Activated CD4-positive, alpha-beta T cell treated with anti-CD3 and anti-CD28 coated beads for 1 hour (primary cell): Measurements from ENCODE around the gene IQGAP1.
"Not testable (repeated sequence)": the region's sequence is repeated elsewhere in the genome, so short reads cannot be mapped to it uniquely, and the experiment has no call there.

ENCODE experiments used
- DNase-seq: peaks from one replicate; pipeline ENCODE4 v3.0.0-alpha.2; 2020

The IQGAP1 gene

GRCh38 chr15:90489514-90489913 lies 101.5 kb downstream of the IQGAP1 start:
- DNase-seq = no peak

DNA sequence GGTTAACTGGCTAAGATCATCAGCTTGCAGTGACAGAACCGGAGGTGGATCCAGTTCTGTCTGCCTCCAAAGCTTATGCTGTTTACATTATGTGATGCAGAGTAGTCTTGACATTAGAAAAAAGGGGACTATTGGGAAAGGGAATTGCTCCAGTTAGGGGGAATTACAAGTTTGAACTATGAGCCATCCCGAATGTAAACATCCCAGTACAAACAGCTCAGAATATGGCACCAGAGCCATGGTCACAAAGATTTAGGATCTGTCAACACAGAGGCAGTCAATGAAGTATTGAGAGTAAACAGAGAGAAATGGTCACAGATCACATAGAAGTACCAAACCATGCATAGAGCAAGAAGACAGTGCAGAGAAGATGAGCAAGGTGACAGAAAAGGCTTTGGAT lies 101.9 kb downstream of the IQGAP1 start:
- DNase-seq = no peak

- no peak for DNase-seq
Measured at GRCh38 chr15:90493647-90494046, 105.6 kb downstream of the IQGAP1 start.

DNA sequence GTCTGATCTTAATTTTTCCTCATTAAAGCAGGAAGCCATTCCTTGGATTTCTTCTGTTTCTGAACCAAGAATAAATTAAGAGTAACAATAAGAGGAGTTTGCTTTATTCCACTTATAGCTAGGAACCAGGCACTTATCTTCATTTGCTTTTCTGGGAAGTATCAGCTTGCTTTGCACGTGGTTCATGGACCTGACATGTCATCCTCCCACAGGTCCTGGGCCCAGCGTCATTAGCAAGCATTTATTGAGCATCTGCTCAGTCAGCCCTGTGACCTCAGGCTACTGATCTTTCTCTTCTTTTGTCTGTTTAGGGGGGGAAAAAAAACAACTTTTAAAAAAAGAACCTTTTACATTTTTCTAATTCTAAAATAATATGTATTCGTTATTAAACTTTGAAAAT lies 107.0 kb downstream of the IQGAP1 start:
- DNase-seq = no peak

DNA sequence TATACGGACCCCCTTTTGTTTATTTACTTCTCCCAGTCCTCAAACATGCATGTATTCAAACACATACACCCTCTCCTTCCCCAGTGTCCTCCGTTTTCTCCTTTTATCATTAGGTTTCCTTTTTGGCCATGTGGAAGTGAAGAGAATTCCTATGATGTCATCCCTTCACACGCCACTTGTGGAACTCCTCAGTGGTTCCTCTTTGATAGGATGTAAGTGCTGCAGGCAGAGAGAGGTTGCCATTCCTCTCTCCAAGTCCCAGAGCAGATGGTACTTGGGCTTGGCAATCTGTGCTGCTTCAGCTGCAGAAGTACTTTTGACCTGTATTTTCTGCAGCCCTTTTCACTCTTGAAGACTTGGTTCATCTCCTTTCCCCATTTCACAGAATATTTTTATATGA lies 108.7 kb downstream of the IQGAP1 start:
- DNase-seq = no peak

DNA sequence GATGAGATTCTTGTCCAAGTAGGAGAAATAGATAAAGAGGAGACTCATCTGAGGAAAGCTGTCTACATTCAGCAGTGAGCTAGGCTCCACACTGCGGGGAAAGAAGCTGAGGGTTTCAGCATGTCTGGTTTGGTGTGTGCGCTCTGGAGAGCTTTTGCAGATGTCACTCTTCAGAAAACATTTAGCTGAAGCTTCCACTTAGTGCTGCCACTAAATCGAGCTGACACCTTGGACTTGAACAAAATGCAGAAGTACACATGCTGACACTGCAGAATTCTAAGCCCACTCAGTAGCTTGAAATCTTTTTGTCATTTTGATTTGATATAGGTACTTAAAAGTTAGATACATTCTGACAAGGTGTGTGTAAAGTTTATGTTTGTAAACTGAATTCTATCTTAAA lies 109.3 kb downstream of the IQGAP1 start:
- no peak for DNase-seq

DNA sequence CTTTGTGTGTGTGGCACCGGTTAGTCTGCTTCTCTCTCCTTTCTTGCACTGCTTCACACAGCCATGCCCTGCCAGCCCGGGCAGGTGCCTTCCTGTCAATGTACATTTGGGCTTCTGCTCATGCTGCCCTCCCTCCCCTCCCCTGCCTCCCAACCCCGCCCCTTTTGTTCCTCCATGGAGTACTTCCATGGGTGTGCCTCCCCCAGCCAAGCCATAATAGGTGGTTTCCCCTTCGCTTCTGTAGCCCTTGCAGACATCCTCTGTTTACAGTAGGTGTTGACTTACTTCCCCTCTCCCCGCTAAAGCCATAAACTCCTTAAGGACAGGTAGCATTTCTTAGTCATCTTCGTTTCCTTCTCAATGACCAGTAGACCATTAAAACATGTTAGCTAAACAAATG lies 109.9 kb downstream of the IQGAP1 start:
- DNase-seq = no peak

- no peak for DNase-seq
Measured at GRCh38 chr15:90500171-90500570, 112.1 kb downstream of the IQGAP1 start.

GRCh38 chr15:90501898-90502297 lies 113.9 kb downstream of the IQGAP1 start:
- no peak for DNase-seq

GRCh38 chr15:90510781-90511180 lies 122.7 kb downstream of the IQGAP1 start:
- not testable (repeated sequence) for DNase-seq

DNA sequence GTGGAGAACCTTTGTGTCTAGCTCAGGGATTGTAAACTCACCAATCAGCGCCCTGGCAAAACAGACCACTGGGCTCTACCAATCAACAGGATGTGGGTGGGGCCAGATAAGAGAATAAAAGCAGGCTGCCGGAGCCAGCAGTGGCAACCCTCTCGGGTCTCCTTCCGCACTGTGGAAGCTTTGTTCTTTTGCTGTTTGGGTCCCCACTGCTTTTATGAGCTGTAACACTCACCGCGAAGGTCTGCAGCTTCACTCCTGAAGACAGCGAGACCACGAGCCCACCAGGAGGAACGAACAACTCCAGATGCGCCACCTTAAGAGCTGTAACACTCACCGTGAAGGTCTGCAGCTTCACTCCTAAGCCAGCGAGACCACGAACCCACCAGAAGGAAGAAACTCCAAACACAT lies 123.2 kb downstream of the IQGAP1 start:
- not testable (repeated sequence) for DNase-seq

DNA sequence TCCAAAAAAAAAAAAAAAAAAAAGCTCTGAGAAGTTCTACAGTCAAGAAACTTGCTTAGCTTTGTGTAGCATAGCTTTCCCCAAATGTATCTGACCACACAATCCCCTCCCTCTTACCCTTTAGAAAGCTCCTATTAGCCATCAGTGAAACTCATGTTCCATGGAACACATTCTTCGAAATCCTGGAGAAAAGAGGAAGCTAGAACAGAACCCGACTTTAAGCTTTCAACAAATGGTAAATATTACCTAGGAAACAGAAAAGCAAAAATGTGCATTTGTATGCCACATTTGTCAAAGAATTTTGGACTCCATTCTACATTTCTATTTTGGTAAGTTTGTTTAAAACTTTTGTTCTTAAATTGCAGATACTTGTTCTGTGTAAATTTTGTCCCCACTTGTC lies 124.2 kb downstream of the IQGAP1 start:
- DNase-seq = no peak

DNA sequence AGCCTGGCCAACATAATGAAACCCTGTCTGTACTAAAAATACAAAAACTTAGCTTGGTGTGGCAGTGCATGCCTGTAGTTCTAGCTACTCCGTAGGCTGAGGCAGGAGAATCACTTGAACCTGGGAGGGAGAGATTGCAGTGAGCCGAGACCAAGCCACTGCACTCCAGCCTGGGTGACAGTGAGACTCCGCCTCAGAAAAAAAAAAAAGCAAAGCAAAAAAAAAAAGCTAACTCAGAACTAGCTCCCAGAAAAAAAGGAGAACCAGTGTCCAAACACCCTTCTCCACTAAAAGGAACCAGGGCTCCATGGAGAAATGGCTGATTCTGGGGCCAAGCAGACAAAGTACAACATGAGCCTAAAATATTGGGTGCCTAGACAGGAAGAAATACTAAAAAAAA lies 124.9 kb downstream of the IQGAP1 start:
- DNase-seq = no peak

- DNase-seq = no peak
Measured at GRCh38 chr15:90513448-90513847, 125.4 kb downstream of the IQGAP1 start.

DNA sequence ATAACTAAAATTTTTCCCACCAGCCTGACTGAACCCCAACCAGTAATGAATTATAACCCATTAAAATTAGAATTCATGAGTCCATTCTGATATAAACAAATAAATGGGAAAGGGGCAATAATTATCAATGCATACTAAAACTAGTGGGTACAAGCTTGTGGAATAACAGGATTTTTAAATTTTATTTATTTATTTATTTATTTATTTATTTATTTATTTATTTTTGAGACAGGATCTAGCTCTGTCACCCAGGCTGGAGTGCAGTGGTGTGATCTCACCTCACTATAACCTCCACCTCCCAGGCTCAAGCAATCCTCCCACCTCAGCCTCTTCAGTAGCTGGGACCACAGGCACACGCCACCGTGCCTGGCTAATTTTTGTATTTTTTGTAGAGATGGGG lies 125.9 kb downstream of the IQGAP1 start:
- not testable (repeated sequence) for DNase-seq

- DNase-seq = no peak
Measured at GRCh38 chr15:90519688-90520087, 131.6 kb downstream of the IQGAP1 start.

DNA sequence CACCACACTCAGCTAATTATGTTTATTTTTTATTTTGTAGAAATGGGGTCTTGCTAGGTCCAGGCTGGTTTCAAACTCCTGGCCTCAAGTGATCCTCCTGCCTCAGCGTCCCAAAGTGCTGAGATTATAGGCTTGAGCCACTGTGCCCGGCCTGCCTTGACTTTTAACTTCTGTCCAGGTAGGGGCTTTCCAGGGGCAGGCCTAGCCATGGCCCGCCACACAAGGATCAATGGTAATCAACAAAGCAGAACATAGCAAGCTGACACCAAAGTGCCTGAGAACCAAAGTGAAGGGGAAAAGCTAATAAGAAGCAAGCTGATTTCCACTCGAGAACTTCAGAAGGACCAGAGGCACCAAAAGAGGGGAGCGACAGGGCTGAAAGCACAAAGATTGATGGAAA lies 132.3 kb downstream of the IQGAP1 start:
- DNase-seq = no peak

GRCh38 chr15:90523373-90523772 lies 135.3 kb downstream of the IQGAP1 start:
- no peak for DNase-seq

DNA sequence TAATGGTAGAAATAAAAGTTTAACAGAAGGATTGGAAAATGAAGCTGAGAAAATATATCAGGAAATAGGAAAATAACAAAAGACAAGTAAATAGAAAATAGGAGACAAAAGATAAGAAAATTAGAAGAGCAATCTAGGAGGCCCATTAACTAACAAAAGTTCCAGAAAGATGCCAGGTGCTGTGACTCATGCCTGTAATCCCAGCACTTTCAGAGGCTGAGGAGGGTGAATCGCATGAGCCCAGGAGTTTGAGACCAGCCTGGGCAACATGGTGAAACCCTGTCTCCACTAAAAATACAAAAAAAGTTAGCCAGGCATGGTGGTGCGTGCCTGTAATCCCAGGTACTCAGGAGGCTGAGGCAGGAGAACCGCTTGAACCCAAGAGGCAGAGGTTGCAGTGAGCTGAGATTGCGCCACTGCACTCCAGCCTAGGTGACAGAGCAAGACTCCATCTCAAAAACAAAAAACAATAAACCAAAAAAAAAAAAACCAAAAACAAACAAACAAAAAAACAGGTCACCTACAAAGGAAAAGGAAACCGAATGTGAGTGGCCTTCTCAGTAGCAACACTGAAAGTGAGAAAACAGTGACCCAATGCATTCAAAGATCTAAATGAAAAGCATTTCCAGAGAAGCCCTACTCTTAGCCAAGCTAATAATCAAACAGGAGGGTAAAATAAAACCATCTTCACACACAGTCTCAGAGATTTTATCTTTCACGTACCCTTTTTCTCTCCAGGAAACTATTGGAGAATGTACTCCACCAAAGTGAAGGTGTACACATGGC lies 136.2 kb downstream of the IQGAP1 start:
- DNase-seq = not testable (repeated sequence)

DNA sequence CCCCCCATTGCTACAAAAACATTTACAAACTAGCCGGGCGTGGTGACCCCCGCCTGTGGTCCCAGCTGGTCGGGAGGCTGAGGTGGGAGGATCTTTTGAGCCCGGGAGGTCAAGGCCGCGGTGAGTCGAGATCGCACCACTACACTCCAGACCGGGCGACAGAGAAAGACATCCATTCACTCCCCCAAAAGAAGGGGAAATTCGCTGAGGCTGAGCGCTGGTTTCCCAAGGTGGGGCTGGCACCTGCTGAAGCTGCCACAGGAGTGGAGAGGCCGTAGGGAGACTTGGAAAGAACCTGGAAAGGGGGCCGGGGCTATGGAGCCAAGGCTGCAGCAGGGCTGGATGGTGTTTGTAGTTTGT lies 140.9 kb downstream of the IQGAP1 start:
- DNase-seq = no peak

DNA sequence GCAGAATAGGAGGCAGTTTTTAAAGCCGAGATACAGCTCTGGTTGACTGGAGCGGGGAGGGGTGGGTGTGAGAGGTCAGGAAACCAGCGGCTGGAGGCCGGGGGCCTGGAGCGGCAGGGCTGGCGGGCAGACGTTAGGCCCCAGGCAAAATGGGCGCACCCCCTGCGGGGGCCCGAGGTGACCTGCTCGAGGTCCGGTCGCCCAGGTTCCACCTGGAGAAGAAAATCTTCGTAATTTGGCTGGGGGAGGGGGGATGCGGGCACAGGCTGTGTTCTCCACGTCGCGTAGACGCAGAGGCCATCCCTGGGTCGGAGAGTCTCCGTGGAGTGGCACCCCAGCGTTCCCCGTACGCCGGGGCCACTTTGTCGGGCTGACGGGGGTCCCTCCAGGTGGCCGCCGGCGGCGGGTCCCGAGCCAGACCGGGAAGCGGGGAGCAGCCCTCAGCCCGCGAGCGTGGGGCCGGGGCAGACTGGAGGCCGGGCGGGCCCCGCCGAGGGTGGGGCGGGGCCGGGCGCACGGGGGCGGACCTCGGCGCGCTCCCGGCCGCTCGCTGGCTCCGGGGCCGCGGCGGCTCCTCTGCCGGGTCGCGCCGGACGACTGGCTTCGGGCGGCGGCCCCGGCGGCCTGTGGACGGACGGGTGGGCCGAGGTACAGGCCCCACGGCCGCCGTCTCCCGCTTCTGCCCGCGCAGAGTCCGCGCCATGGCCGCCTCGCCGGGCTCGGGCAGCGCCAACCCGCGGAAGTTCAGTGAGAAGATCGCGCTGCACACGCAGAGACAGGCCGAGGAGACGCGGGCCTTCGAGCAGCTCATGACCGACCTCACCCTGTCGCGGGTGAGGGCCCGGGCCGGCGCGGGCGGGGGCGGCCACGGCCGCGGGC lies 141.6 kb downstream of the IQGAP1 start, which contains the start of gene CRTC3:
Gene CRTC3 (plus strand): TSS at position 553 of the 879 bp plus-strand sequence. CDS start 149 bp downstream, at position 702.
- peak; percentile 43 for DNase-seq

DNA sequence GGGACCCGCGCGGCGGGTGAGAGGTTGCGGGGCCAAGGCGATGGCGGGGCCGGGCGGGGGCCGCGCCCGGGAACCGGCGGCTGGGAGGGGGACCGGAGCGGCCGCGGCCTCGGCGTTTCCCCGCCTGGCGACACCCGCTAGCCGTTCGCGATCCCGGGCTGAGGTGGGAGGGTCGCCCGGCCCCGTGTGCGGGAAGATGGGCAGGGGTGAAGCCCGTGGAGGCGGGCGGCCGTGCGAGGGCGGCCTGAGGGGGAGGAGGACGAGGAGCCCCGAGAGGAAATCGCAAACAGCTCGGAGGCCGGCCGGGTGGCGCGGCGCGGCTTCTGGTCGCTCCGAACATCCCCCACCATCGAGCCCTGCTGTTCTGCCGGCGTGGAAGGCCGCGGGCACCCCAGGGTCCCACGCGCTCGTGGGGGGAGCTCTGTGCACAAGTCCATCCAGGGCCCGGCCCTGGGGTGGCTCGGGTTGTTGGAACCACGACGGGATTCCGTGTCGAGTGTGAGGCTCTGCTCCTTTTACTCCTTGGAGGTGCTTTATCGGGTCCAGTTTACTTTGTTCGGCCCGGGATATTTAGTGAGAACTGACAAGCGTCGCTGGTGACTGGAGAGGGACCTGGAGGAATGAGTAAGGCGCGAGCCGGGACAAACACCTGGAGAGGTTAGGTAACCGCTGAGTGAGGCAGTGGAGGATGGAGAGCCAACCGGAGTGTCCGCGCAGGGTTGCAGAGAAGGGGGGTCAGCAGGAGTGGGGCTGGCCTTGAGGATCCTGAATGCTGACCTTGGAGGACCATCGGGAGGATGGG lies 142.4 kb downstream of the IQGAP1 start:
- peak; percentile 22 for DNase-seq

- DNase-seq = no peak
Measured at GRCh38 chr15:90531147-90531546, 143.1 kb downstream of the IQGAP1 start.
